Neuronal stem cell (in vitro differentiated cells): Measurements from ENCODE around the gene PHYHD1. TPM values are rescaled to one million over a fixed set of nuclear protein-coding genes. Genes with fewer than 3 reads are reported as not detected.

Source experiments
- DNase-seq: peaks from one replicate; pipeline ENCODE4 v3.0.0-alpha.2; 2013; ENCODE audit warnings: low spot score
- H2AFZ ChIP-seq: one replicate; pipeline ENCODE4 v1.6.1; 2013; ENCODE audit warnings: mild to moderate bottlenecking, low read length, inconsistent platforms
- H2AK5ac ChIP-seq: 2 replicates; pipeline ENCODE4 v1.6.1; 2013; ENCODE audit warnings: low read depth, mild to moderate bottlenecking, inconsistent platforms, low read length, moderate library complexity, mixed read lengths
- H2BK120ac ChIP-seq: 2 replicates; pipeline ENCODE4 v1.6.1; 2013; ENCODE audit warnings: low read depth, mild to moderate bottlenecking, inconsistent platforms, low read length, moderate library complexity, mixed read lengths
- H2BK12ac ChIP-seq: one replicate; pipeline ENCODE4 v1.6.1; 2013; ENCODE audit warnings: low read length, inconsistent platforms
- H2BK15ac ChIP-seq: 2 replicates; pipeline ENCODE4 v1.6.1; 2013; ENCODE audit warnings: mild to moderate bottlenecking, low read length, inconsistent platforms, mixed read lengths
- H2BK5ac ChIP-seq: one replicate; pipeline ENCODE4 v1.6.1; 2013; ENCODE audit warnings: inconsistent platforms, mild to moderate bottlenecking, low read length, moderate library complexity
- H3K14ac ChIP-seq: one replicate; pipeline ENCODE4 v1.6.1; 2013; ENCODE audit warnings: low read length, inconsistent platforms
- H3K18ac ChIP-seq: 2 replicates; pipeline ENCODE4 v1.6.1; 2013; ENCODE audit warnings: low read length, inconsistent platforms
- H3K23ac ChIP-seq: 2 replicates; pipeline ENCODE4 v1.6.1; 2013; ENCODE audit warnings: low read depth, mild to moderate bottlenecking, mixed read lengths, low read length, inconsistent platforms; ENCODE audit not compliant: poor library complexity
- H3K27ac ChIP-seq: replicated peaks from 3 replicates; pipeline ENCODE4 v1.5.1; 2013; ENCODE audit warnings: low read length, inconsistent platforms
- H3K27me3 ChIP-seq, 3 experiments: 2 replicates each; pipeline ENCODE4 v1.6.1; 2013; ENCODE audit warnings: low read length in 3 of 3, mild to moderate bottlenecking in 2 of 3, inconsistent platforms in 1 of 3, low read depth in 1 of 3, mixed read lengths in 1 of 3, moderate library complexity in 1 of 3; ENCODE audit not compliant: control insufficient read depth in 3 of 3, insufficient read depth in 3 of 3
- H3K36me3 ChIP-seq, 2 donors: replicated peaks in 1 of 2; 2 replicates each; pipeline ENCODE4 v1.6.1; 2013; ENCODE audit warnings: low read length in 2 of 2; ENCODE audit not compliant: control insufficient read depth in 2 of 2, insufficient read depth in 2 of 2
- H3K4ac ChIP-seq: 2 replicates; pipeline ENCODE4 v1.6.1; 2013; ENCODE audit warnings: inconsistent platforms, mild to moderate bottlenecking, low read length, moderate library complexity
- H3K4me1 ChIP-seq, 2 donors: 1 replicate in 1 of 2; 2 replicates in 1 of 2; pipeline ENCODE4 v1.6.1; 2013; ENCODE audit warnings: low read length in 2 of 2, low read depth in 1 of 2; ENCODE audit not compliant: control insufficient read depth in 2 of 2, insufficient read depth in 1 of 2
- H3K4me2 ChIP-seq: one replicate; pipeline ENCODE4 v1.6.1; 2013; ENCODE audit warnings: mild to moderate bottlenecking, low read length, inconsistent platforms; ENCODE audit not compliant: insufficient read depth, poor library complexity, severe bottlenecking
- H3K4me3 ChIP-seq, 2 donors: 2 replicates each; pipeline ENCODE4 v1.5.1; 2013; ENCODE audit warnings: low read length in 2 of 2, mild to moderate bottlenecking in 2 of 2, inconsistent platforms in 1 of 2, moderate library complexity in 1 of 2
- H3K79me1 ChIP-seq: one replicate; pipeline ENCODE4 v1.6.1; 2013; ENCODE audit warnings: low read depth, mild to moderate bottlenecking, inconsistent platforms, low read length, moderate library complexity
- H3K9ac ChIP-seq: one replicate; pipeline ENCODE4 v1.6.1; 2013; ENCODE audit warnings: mild to moderate bottlenecking, low read depth, low read length, inconsistent platforms; ENCODE audit not compliant: poor library complexity
- H3K9me3 ChIP-seq, 2 donors: replicated peaks in 1 of 2; 2 replicates each; pipeline versions ENCODE3 to v1.6.1; 2013; ENCODE audit warnings: low read length in 2 of 2, mild to moderate bottlenecking in 2 of 2, inconsistent platforms in 1 of 2, low read depth in 1 of 2, mixed read lengths in 1 of 2, moderate library complexity in 1 of 2; ENCODE audit not compliant: control insufficient read depth in 2 of 2, insufficient read depth in 1 of 2
- H4K8ac ChIP-seq: one replicate; pipeline ENCODE4 v1.6.1; 2013; ENCODE audit warnings: low read depth, mild to moderate bottlenecking, inconsistent platforms, low read length, moderate library complexity
- H4K91ac ChIP-seq: one replicate; pipeline ENCODE4 v1.6.1; 2013; ENCODE audit warnings: low read length, low read depth, mild to moderate bottlenecking, inconsistent platforms; ENCODE audit not compliant: poor library complexity
- WGBS, 2 donors: extraction: QIAGEN DNeasy Blood & Tissue Kit; methylation state at CpG; one replicate each; pipeline ENCODE4 v1.1.7; 2013; ENCODE audit warnings: missing lambda C conversion rate in 2 of 2, mixed read lengths in 1 of 2; ENCODE audit not compliant: insufficient read length in 2 of 2, insufficient replicate concordance in 1 of 2; ENCODE audit errors: extremely low coverage in 2 of 2; 5-methylcytosine and 5-hydroxymethylcytosine counted together
- polyA plus RNA-seq, 2 experiments: library from polyadenylated mRNA; stranded (reverse); fragments of 200-250 nt; gene quantifications; one replicate each; pipeline ENCODE4 v1.2.3, GENCODE V29; 2013

The PHYHD1 gene
- 13.0 TPM for polyA plus RNA-seq (2013, experiment 1 of 2)
- 12.5 TPM for polyA plus RNA-seq (2013, experiment 2 of 2)

GRCh38 chr9:128920381-128921058 lies at the start of gene PHYHD1:
TSS of gene PHYHD1 (plus strand) at chr9:128920982. CDS start at chr9:128922324, 1,342 bp downstream.
- no peak within 1 kb of the TSS for H3K23ac ChIP-seq
- H3K9ac ChIP-seq: peak within 1 kb of the TSS; percentile 81
- H2AFZ ChIP-seq: peak within 1 kb of the TSS; percentile 84
- H2BK12ac ChIP-seq: peak within 1 kb of the TSS; percentile 99
- peaks cover 0 to 2% of the 10 kb centered on the region in 2 donors for H3K9me3 ChIP-seq
- peak within 1 kb of the TSS; percentile 72 for H2BK120ac ChIP-seq
- no peak within 1 kb of the TSS for H4K91ac ChIP-seq
- no peak within 1 kb of the TSS for H4K8ac ChIP-seq
- peaks cover 8 to 11% of the 10 kb centered on the region in 2 donors for H3K4me1 ChIP-seq
- no CpG with 5 or more reads among the region's 13 CpGs for WGBS, 2 donors
- peak within 1 kb of the TSS; percentile 96 for H2AK5ac ChIP-seq
- H3K14ac ChIP-seq: peak within 1 kb of the TSS; percentile 71
- H3K4ac ChIP-seq: peak within 1 kb of the TSS; percentile 93
- peak within 1 kb of the TSS; percentile 86 for H3K18ac ChIP-seq
- no peaks in the 10 kb centered on the region for H3K27me3 ChIP-seq
- peaks cover 21 to 35% of the 10 kb centered on the region in 2 donors for H3K36me3 ChIP-seq
- no peak for DNase-seq
- H2BK5ac ChIP-seq: peak within 1 kb of the TSS; percentile 96
- H2BK15ac ChIP-seq: peak within 1 kb of the TSS; percentile 89
- no peak within 1 kb of the TSS for H3K4me3 ChIP-seq
- peaks cover 10% of the 10 kb centered on the region for H3K79me1 ChIP-seq
- H3K27ac ChIP-seq: peak within 1 kb of the TSS; percentile 77
- peak within 1 kb of the TSS; percentile 71 for H3K4me2 ChIP-seq

DNA sequence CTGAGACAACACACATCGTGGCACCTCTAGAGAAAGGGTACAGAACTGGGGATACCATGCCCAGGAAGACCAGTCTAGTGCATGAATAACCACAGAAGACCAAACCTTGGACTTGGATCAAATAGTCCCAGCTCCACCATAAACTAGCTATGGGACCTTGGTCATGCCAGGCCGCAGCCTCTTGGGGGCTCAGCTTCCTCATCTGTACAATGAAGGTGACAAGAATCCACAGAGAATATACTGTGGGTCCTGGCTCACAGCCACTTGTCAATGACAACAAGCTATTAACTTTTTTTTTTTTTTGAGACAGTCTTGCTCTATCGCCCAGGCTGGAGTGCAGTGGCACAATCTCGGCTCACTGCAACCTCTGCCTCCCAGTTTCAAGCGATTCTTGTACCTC lies 42.9 kb upstream of the PHYHD1 start:
- Histone ChIP-seq H3K4ac (no peak overlapping the region), H2AFZ (no peak overlapping the region), H3K4me3 (no peak overlapping the region), H3K18ac (no peak overlapping the region), H3K36me3 (no peaks in the 10 kb centered on the region), H3K14ac (no peak overlapping the region), H3K79me1 (peaks cover 2% of the 10 kb centered on the region), H3K9ac (no peak overlapping the region), H2BK12ac (no peak overlapping the region), H3K4me2 (no peak overlapping the region), H3K27ac (no peak overlapping the region), H3K23ac (no peak overlapping the region), H3K9me3 (peaks cover 0 to 2% of the 10 kb centered on the region in 2 donors), H4K8ac (no peak overlapping the region), H2BK5ac (no peak overlapping the region), H3K4me1 (peaks cover 0 to 2% of the 10 kb centered on the region in 2 donors), H2BK120ac (no peak overlapping the region), H2AK5ac (no peak overlapping the region), H4K91ac (no peak overlapping the region), H2BK15ac (no peak overlapping the region), H3K27me3 (no peaks in the 10 kb centered on the region)
- no peak for DNase-seq
- no CpG with 5 or more reads among the region's 5 CpGs for WGBS, 2 donors

DNA sequence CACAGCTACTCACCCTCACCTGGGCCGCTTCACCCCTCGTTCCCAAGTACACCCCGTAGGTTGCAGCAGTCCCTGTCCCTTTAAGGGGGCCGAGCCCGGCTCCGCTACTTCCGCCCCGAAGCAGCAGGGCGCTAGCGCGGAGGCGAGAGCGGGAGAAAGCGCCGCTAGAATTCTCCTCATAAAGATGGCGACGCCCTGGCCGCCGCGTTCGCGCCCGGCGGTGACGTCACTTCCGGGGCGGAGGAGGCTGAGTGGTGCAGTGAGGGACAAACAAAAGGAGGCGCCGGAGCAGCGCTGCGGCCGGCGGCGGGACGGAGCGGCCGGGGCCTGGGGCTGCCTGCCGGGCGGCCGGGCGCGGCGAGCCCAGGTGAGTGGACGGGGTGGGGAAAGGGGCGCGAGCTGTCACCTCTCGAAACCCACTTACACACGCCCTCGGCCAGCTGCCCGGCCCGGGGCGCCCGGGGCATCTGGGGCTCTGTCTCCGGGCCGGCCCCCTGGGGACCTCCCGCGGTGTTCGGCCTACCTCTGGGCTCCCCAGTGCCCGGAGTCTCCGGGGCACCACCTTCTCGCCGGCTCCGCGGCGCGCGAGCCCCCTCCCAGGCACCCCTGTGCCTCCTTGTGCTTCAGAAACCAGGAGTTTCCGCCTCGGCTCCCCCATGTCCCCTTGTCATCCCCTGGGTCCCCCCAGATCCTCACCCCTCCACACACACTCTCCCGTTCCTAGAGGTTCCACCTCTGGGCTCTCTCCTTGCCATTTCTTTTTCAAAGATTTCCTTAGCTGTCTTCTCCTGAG lies 38.7 kb upstream of the PHYHD1 start, which contains the start of the genes KYAT1 and LRRC8A:
Gene KYAT1 (minus strand): TSS at position 67 of the 793 bp plus-strand sequence. CDS start 36,545 bp downstream, outside the sequence.
Gene LRRC8A (plus strand): TSS at position 250 of the 793 bp plus-strand sequence. CDS start 25,032 bp downstream, outside the sequence.
- Histone ChIP-seq H2BK120ac (no peak within 1 kb of the TSS), H3K4me3 (peak within 1 kb of the TSS; percentile 93 to 97), H3K23ac (peak within 1 kb of the TSS; percentile 76), H3K18ac (peak within 1 kb of the TSS; percentile 92), H2BK5ac (peak within 1 kb of the TSS; percentile 45), H3K27ac (peak within 1 kb of the TSS; percentile 69), H3K4me1 (peaks cover 2 to 7% of the 10 kb centered on the region in 2 donors), H3K79me1 (peaks cover 11% of the 10 kb centered on the region), H3K14ac (no peak within 1 kb of the TSS), H3K27me3 (no peaks in the 10 kb centered on the region), H2AFZ (peak within 1 kb of the TSS; percentile 97), H3K4ac (no peak within 1 kb of the TSS), H3K9me3 (peaks cover 0 to 2% of the 10 kb centered on the region in 2 donors), H2BK12ac (no peak within 1 kb of the TSS), H4K91ac (no peak within 1 kb of the TSS), H2BK15ac (no peak within 1 kb of the TSS), H4K8ac (no peak within 1 kb of the TSS), H3K9ac (peak within 1 kb of the TSS; percentile 95), H3K36me3 (peaks cover 12 to 24% of the 10 kb centered on the region in 2 donors), H3K4me2 (peak within 1 kb of the TSS; percentile 74), H2AK5ac (no peak within 1 kb of the TSS)
- no CpG with 5 or more reads among the region's 70 CpGs for WGBS, 2 donors
- peak; percentile 97 for DNase-seq
